Dedifferentiated amniotic fluid mesenchymal stem cell (primary cell): Measurements from ENCODE around the gene DOHH.

Source experiments
- DNase-seq: peaks from one replicate; pipeline ENCODE4 v3.0.0-alpha.2; 2016; ENCODE audit errors: extremely low spot score

The DOHH gene

DNA sequence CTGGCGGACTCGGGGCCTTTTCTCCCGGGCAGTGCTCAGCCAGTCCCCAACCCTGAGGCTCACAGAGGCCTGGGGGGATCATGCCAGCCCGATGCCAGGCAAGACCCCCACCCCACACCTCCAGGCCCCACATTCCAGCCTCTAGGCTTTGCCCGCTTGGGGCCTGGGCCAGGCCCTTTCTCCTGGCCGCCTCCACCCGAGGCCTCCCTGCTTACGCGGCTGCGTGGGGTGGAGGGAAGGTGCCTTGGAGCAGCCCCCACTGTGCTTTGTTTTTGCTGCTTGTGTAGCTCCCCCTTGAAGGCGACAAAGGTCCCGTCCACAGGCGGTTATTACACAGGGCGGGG lies 58.5 kb downstream of the DOHH start:
- no peak for DNase-seq

GRCh38 chr19:3441089-3441985 lies 59.1 kb downstream of the DOHH start:
- DNase-seq = no peak
